GM12878 (cell line): ENCODE measurements around the gene TMPRSS4. TPM values are rescaled to one million over a fixed set of nuclear protein-coding genes. Genes with fewer than 3 reads are reported as not detected.

Experiments used
- ATAC-seq: fragments of 200-7000 bp; cut with Tn5 transposase; 3 replicates; pipeline ENCODE4 v1.9.1; 2020; ENCODE audit warnings: mild to moderate bottlenecking, moderate library complexity
- BruUV-seq: library from RNA; stranded (reverse); fragments of 400-500 nt; replicated peaks from 2 replicates; lab custom pipeline; 2021; lab: Mats Ljungman, UMichigan
- CTCF ChIA-PET: fragments of 300-600 bp; sonication (Branson Sonifier 250); formaldehyde crosslinking; extraction: SDS; loops from one replicate; lab custom pipeline; 2021; ENCODE audit warnings: inconsistent platforms; lab: Yijun Ruan, JAX
- POLR2A ChIA-PET: fragments of 350-600 bp; formaldehyde crosslinking; extraction: SDS; loops from one replicate; lab custom pipeline; 2021; ENCODE audit warnings: inconsistent platforms; lab: Charles Lee
- RAD21 ChIA-PET: fragments of 300-600 bp; sonication (Branson Sonifier 250); formaldehyde crosslinking; loops from one replicate; lab custom pipeline; 2023; ENCODE audit warnings: antibody characterized with exemption; ENCODE audit not compliant: unreplicated experiment; lab: Charles Lee
- SMC1A ChIA-PET: fragments of 300-600 bp; sonication (Branson Sonifier 250); formaldehyde crosslinking; loops from one replicate; lab custom pipeline; 2023; ENCODE audit not compliant: unreplicated experiment, uncharacterized antibody; lab: Charles Lee
- DNase-seq: peaks from one replicate; pipeline ENCODE4 v3.0.0-alpha.2; 2011; ENCODE audit warnings: low read depth, low spot score
- FAIRE-seq: peaks from 3 replicates; lab custom pipeline; 2011; peaks lifted over from hg19 to GRCh38; lab: Jason Lieb, UNC
- H2AFZ ChIP-seq: 2 replicates; pipeline ENCODE4 v1.6.0; 2011; ENCODE audit warnings: low read depth, low read length, control low read depth; ENCODE audit not compliant: control insufficient read depth
- H3K27ac ChIP-seq: 2 replicates; pipeline ENCODE4 v1.5.1; 2011; ENCODE audit warnings: control low read depth; ENCODE audit not compliant: control insufficient read depth, insufficient read depth
- H3K27me3 ChIP-seq, 2 experiments: replicated peaks in 1 of 2; 2 replicates each; pipeline versions ENCODE4 v1.6.0 to v1.6.1; 2011; ENCODE audit warnings: low read length in 1 of 2; ENCODE audit not compliant: control insufficient read depth in 2 of 2, insufficient read depth in 2 of 2
- H3K36me3 ChIP-seq, 2 experiments: 2 replicates each; pipeline ENCODE4 v1.5.1; 2011; ENCODE audit warnings: low read length in 1 of 2; ENCODE audit not compliant: control insufficient read depth in 2 of 2, insufficient read depth in 2 of 2
- H3K4me1 ChIP-seq: 2 replicates; pipeline ENCODE4 v1.6.1; 2011; ENCODE audit warnings: mild to moderate bottlenecking, low read length, moderate library complexity, mixed read lengths; ENCODE audit not compliant: control insufficient read depth, insufficient read depth
- H3K4me2 ChIP-seq: 2 replicates; pipeline ENCODE4 v1.6.0; 2011; ENCODE audit warnings: control low read depth; ENCODE audit not compliant: control insufficient read depth, insufficient read depth
- H3K4me3 ChIP-seq: fragments of 200-600 bp; sonication (generic); 2 replicates; pipeline ENCODE4 v1.5.1; 2016
- H3K79me2 ChIP-seq: 2 replicates; pipeline ENCODE4 v1.6.0; 2011; ENCODE audit warnings: low read length; ENCODE audit not compliant: control insufficient read depth, insufficient read depth
- H3K9ac ChIP-seq: 2 replicates; pipeline ENCODE4 v1.8.0; 2011; ENCODE audit warnings: low read length, control low read depth, mixed read lengths; ENCODE audit not compliant: control insufficient read depth, insufficient read depth
- H3K9me3 ChIP-seq: replicated peaks from 3 replicates; pipeline ENCODE4 v1.5.1; 2011; ENCODE audit warnings: mild to moderate bottlenecking, low read length; ENCODE audit not compliant: control insufficient read depth, insufficient read depth
- H4K20me1 ChIP-seq: 2 replicates; pipeline ENCODE4 v1.6.0; 2011; ENCODE audit not compliant: control insufficient read depth, insufficient read depth
- BHLHE40 ChIP-seq, 2 experiments: fragments of 450-650 bp in 1 of 2; IDR thresholded peaks; 2 replicates each; pipeline ENCODE4 v1.6.1; 2011 to 2017; ENCODE audit warnings: low read depth in 2 of 2, borderline replicate concordance in 1 of 2, improper control_type of control experiment in 1 of 2, low read length in 1 of 2, mild to moderate bottlenecking in 1 of 2
- PML ChIP-seq: IDR thresholded peaks from 2 replicates; pipeline ENCODE4 v1.6.1; 2012; ENCODE audit warnings: low read length, inconsistent platforms
- WGBS: methylation state at CpG from one replicate; pipeline ENCODE4 v1.1.6; 2016; ENCODE audit warnings: low lambda C conversion rate; ENCODE audit not compliant: insufficient replicate concordance, insufficient coverage; ENCODE audit errors: missing lambda C conversion rate; 5-methylcytosine and 5-hydroxymethylcytosine counted together
- in situ Hi-C: fragments of 300-500 bp; cut with MboI; formaldehyde crosslinking; loops from 9 replicates; pipeline ENCODE4 v1.14.3; 2018; ENCODE audit warnings: mixed read lengths
- intact Hi-C: fragments of 100-400 bp; cut with micrococcal nuclease; formaldehyde crosslinking; loops from one replicate; pipeline ENCODE4 v1.14.2; 2022; ENCODE audit not compliant: unreplicated experiment
- polyA plus RNA-seq, 11 experiments: library from polyadenylated mRNA; depleted of rRNA in 4 of 11; unstranded in 6 of 11; stranded (reverse) in 5 of 11; fragments of >200 nt; fragmentation: Nextera tagmentation in 4 of 11; fragmentation: Illumina TruSeq in 1 of 11; extraction: Ambion mirVana in 4 of 11; extraction: Trizol in 1 of 11; gene quantifications; 1 replicate in 1 of 11; 2 replicates in 10 of 11; pipeline versions ENCODE4 v1.2.1 to v1.2.3, GENCODE V29; 2011 to 2016; ENCODE audit warnings: inconsistent platforms in 2 of 11, missing spikeins in 2 of 11, low read depth in 1 of 11
- total RNA-seq, 4 experiments: library from RNA; depleted of rRNA in 3 of 4; stranded (reverse); fragments of >200 nt in 3 of 4; fragmentation: Illumina TruSeq in 1 of 4; extraction: Trizol in 1 of 4; gene quantifications; 2 replicates each; pipeline versions ENCODE4 v1.2.1 to v1.2.3, GENCODE V29; 2013 to 2021
- TF ChIP-seq, protein P1 (sequence below): fragments of 450-650 bp; IDR thresholded peaks from 2 replicates; pipeline ENCODE4 v1.6.1; 2018; ENCODE audit warnings: mild to moderate bottlenecking, low read depth, moderate library complexity; ENCODE audit not compliant: partially characterized antibody

TMPRSS4 gene
- total and polyA plus RNA-seq, 10 of the 15 experiments (the other 5 are each of a cell fraction or from before 2014, with no cell fraction given), result 0.14 to 0.26 TPM; not detected in 8

DNA sequence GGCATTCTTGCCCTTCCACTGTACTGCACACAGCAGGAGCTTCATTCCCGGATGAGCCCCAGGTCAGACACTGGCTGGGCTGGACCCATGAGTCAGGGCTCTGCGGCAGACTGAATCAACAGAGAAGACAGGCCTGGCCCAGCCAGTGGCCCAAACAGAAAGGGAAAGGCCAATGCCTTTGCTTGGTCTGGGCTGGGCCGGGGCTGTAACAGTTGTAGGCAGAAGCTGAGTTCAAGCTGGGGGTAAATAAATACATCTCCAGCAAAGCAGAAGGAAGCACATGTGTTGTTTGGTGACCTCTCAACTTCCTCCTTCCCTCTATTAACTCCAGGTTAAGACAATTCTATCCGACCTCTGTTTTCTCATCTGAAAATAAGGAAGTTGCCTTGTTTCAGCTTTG, 11.7 kb downstream of the TMPRSS4 start:
- Histone ChIP-seq H3K9me3 (peaks cover 19% of the 10 kb centered on the region; the same call in 2 of the 3 replicates), H3K27ac (no peak overlapping the region), H2AFZ (no peak overlapping the region), H4K20me1 (no peaks in the 10 kb centered on the region), H3K36me3 (no peaks in the 10 kb centered on the region), H3K79me2 (no peaks in the 10 kb centered on the region), H3K4me3 (no peak overlapping the region), H3K27me3 (no peaks in the 10 kb centered on the region), H3K4me1 (no peaks in the 10 kb centered on the region; the same call in 1 of the 2 replicates), H3K4me2 (no peak overlapping the region), H3K9ac (no peak overlapping the region)
- DNase-seq (no peak), FAIRE-seq (no peak), ATAC-seq (no peak)
- ChIA-PET SMC1A (interaction anchor here (1.0 kb wide), 1 partner anchor 14 kb away, joined by 3 read pairs; no protein-coding TSS in a partner anchor), RAD21 (no interaction called here), POLR2A (no interaction called here), CTCF (interaction anchor here (0.6 to 0.9 kb wide), 3 partner anchors 38 to 82 kb away, joined by 3 read pairs; no protein-coding TSS in a partner anchor)
- in situ Hi-C loops (no loop called here), intact Hi-C loops (no loop called here)
- TF ChIP-seq BHLHE40 (IDR thresholded peaks at IDR 0.05; ENCODE audit: borderline replicate concordance in 1 of 2, low read depth in 2 of 2, low read length in 1 of 2) (no peak), PML (no peak)
- TF ChIP-seq, protein P1, sequence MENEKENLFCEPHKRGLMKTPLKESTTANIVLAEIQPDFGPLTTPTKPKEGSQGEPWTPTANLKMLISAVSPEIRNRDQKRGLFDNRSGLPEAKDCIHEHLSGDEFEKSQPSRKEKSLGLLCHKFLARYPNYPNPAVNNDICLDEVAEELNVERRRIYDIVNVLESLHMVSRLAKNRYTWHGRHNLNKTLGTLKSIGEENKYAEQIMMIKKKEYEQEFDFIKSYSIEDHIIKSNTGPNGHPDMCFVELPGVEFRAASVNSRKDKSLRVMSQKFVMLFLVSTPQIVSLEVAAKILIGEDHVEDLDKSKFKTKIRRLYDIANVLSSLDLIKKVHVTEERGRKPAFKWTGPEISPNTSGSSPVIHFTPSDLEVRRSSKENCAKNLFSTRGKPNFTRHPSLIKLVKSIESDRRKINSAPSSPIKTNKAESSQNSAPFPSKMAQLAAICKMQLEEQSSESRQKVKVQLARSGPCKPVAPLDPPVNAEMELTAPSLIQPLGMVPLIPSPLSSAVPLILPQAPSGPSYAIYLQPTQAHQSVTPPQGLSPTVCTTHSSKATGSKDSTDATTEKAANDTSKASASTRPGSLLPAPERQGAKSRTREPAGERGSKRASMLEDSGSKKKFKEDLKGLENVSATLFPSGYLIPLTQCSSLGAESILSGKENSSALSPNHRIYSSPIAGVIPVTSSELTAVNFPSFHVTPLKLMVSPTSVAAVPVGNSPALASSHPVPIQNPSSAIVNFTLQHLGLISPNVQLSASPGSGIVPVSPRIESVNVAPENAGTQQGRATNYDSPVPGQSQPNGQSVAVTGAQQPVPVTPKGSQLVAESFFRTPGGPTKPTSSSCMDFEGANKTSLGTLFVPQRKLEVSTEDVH, result no peak
- 9% methylated on average over 4 of the region's 4 CpGs for WGBS
- BruUV-seq, result no TSS peak
